HG03565 (cell line): Measurements from ENCODE around the gene PPP6R2.
"Not testable (repeated sequence)": the region's sequence is repeated elsewhere in the genome, so short reads cannot be mapped to it uniquely, and the experiment has no call there.

Experiments used
- ATAC-seq: cut with Tn5 transposase; IDR thresholded peaks from one replicate; pipeline ENCODE4 v1.9.1; 2021; ENCODE audit warnings: mild to moderate bottlenecking, moderate library complexity; ENCODE audit not compliant: unreplicated experiment

PPP6R2 gene

GRCh38 chr22:50422961-50423815, 80.1 kb downstream of the PPP6R2 start:
- no peak for ATAC-seq

- no peak for ATAC-seq
Observed at GRCh38 chr22:50423956-50424355, 80.8 kb downstream of the PPP6R2 start.

GRCh38 chr22:50425179-50425916, 82.2 kb downstream of the PPP6R2 start:
- no peak for ATAC-seq

- no peak for ATAC-seq
Observed at GRCh38 chr22:50432131-50432876, 89.2 kb downstream of the PPP6R2 start.

GRCh38 chr22:50432877-50433510, 89.9 kb downstream of the PPP6R2 start:
- not testable (repeated sequence) for ATAC-seq

- no peak for ATAC-seq
Observed at GRCh38 chr22:50434849-50435248, 91.7 kb downstream of the PPP6R2 start.

GRCh38 chr22:50435291-50436014, 92.3 kb downstream of the PPP6R2 start:
- ATAC-seq: no peak

- ATAC-seq: no peak
Observed at GRCh38 chr22:50436015-50436830, 93.1 kb downstream of the PPP6R2 start.

- no peak for ATAC-seq
Observed at GRCh38 chr22:50436841-50437341, 93.8 kb downstream of the PPP6R2 start.

GRCh38 chr22:50437511-50438304, 94.6 kb downstream of the PPP6R2 start:
- ATAC-seq: no peak

GRCh38 chr22:50438305-50439275, 95.5 kb downstream of the PPP6R2 start:
- no peak for ATAC-seq

- no peak for ATAC-seq
Observed at GRCh38 chr22:50439314-50439870, 96.3 kb downstream of the PPP6R2 start.

GRCh38 chr22:50439871-50440331, 96.8 kb downstream of the PPP6R2 start:
- ATAC-seq: no peak

- ATAC-seq: no peak
Observed at GRCh38 chr22:50440544-50441249, 97.6 kb downstream of the PPP6R2 start.

- ATAC-seq: no peak
Observed at GRCh38 chr22:50441428-50441993, 98.4 kb downstream of the PPP6R2 start.

- ATAC-seq: no peak
Observed at GRCh38 chr22:50443197-50443596, 100.1 kb downstream of the PPP6R2 start.
